Body of pancreas (tissue), 4 donors: ENCODE results near the gene PDE3A.

ENCODE experiments used
- POLR2A ChIP-seq, 3 donors: fragments of 450-650 bp; IDR thresholded peaks; one replicate each; pipeline ENCODE4 v1.6.1; 2016; ENCODE audit warnings: antibody characterized with exemption in 3 of 3, mild to moderate bottlenecking in 2 of 3
- TF ChIP-seq, protein P1 (sequence below), 7 experiments: fragments of 450-650 bp in 4 of 7; fragments of 200-600 bp in 3 of 7; sonication (generic) in 3 of 7; IDR thresholded peaks; one replicate each; pipeline ENCODE4 v1.5.1; 2016 to 2019; ENCODE audit warnings: antibody characterized with exemption in 7 of 7

DNA sequence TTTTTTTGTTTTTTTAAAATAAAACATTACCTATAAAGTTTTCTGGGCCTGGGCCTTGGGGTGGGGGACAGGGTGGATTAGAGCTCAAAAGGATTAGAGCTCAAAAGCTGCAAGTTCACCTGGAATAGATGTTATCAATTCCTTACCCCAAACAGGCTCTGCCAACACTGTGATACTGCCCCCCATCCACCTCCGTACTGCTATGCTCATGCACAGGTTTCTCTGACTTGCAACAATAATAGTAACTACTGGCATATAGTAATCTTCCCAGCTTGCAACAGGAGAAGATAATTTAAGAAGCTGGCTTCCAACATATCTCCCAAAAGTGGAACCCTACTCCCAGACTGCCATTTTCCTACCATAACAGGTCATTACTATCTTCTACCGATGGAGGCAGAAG lies 275.5 kb downstream of the PDE3A start:
- TF ChIP-seq, protein P1, sequence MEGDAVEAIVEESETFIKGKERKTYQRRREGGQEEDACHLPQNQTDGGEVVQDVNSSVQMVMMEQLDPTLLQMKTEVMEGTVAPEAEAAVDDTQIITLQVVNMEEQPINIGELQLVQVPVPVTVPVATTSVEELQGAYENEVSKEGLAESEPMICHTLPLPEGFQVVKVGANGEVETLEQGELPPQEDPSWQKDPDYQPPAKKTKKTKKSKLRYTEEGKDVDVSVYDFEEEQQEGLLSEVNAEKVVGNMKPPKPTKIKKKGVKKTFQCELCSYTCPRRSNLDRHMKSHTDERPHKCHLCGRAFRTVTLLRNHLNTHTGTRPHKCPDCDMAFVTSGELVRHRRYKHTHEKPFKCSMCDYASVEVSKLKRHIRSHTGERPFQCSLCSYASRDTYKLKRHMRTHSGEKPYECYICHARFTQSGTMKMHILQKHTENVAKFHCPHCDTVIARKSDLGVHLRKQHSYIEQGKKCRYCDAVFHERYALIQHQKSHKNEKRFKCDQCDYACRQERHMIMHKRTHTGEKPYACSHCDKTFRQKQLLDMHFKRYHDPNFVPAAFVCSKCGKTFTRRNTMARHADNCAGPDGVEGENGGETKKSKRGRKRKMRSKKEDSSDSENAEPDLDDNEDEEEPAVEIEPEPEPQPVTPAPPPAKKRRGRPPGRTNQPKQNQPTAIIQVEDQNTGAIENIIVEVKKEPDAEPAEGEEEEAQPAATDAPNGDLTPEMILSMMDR (IDR thresholded peaks at IDR 0.05) = no peak
- no peak for TF ChIP-seq POLR2A (IDR thresholded peaks at IDR 0.05)
